RWPE2 (cell line): Measurements from ENCODE around the gene PIEZO1.
A peak's percentile ranks its signal among the peaks of the same experiment; 100 is the strongest.

Experiments used
- ATAC-seq: fragments of 200-7000 bp; cut with Tn5 transposase; 3 replicates; pipeline ENCODE4 v1.9.1; 2021; ENCODE audit warnings: low read depth
- DNase-seq: peaks from one replicate; pipeline ENCODE4 v3.0.0-alpha.2; 2020; ENCODE audit warnings: low spot score
- H3K27ac ChIP-seq: fragments of 450-650 bp; 2 replicates; pipeline ENCODE4 v1.5.1; 2017; ENCODE audit warnings: mild to moderate bottlenecking; ENCODE audit not compliant: poor library complexity, severe bottlenecking
- H3K27me3 ChIP-seq: fragments of 250-450 bp; sonication (Bioruptor Pico); 2 replicates; pipeline ENCODE4 v1.5.1; 2021; ENCODE audit warnings: mild to moderate bottlenecking, moderate library complexity; ENCODE audit not compliant: insufficient read depth, poor library complexity, severe bottlenecking
- H3K36me3 ChIP-seq: fragments of 250-450 bp; sonication (Bioruptor Pico); 2 replicates; pipeline ENCODE4 v1.5.1; 2020; ENCODE audit warnings: low read depth, mild to moderate bottlenecking, moderate library complexity
- H3K4me1 ChIP-seq: fragments of 250-450 bp; sonication (Bioruptor Pico); 2 replicates; pipeline ENCODE4 v1.5.1; 2021; ENCODE audit warnings: mild to moderate bottlenecking, moderate library complexity; ENCODE audit not compliant: insufficient read depth, poor library complexity, severe bottlenecking
- H3K4me3 ChIP-seq: fragments of 250-450 bp; sonication (Bioruptor Pico); 2 replicates; pipeline ENCODE4 v1.5.1; 2021; ENCODE audit warnings: mild to moderate bottlenecking, moderate library complexity; ENCODE audit not compliant: severe bottlenecking
- H3K9me3 ChIP-seq: fragments of 250-450 bp; sonication (Bioruptor Pico); 2 replicates; pipeline ENCODE4 v1.5.1; 2021; ENCODE audit warnings: mild to moderate bottlenecking, moderate library complexity; ENCODE audit not compliant: severe bottlenecking
- CTCF ChIP-seq: fragments of 450-650 bp; IDR thresholded peaks from one replicate; pipeline ENCODE4 v1.5.1; 2017; ENCODE audit warnings: mild to moderate bottlenecking, moderate library complexity; ENCODE audit not compliant: poor library complexity, severe bottlenecking

Gene PIEZO1

GRCh38 chr16:88815901-88816589 is 31.0 kb upstream of the PIEZO1 start:
- DNase-seq (no peak), ATAC-seq (peak; percentile 8; the same call in 1 of the 3 replicates)
- no peaks in the 10 kb centered on the region for H3K9me3 ChIP-seq
- no peaks in the 10 kb centered on the region for H3K4me1 ChIP-seq
- H3K4me3 ChIP-seq, result no peak overlapping the region
- H3K27me3 ChIP-seq, result no peaks in the 10 kb centered on the region
- no peaks in the 10 kb centered on the region for H3K36me3 ChIP-seq
- peak; percentile 85 for TF ChIP-seq CTCF
- no peak overlapping the region for H3K27ac ChIP-seq

GRCh38 chr16:88815227-88815626 is 30.2 kb upstream of the PIEZO1 start:
- peaks cover 5% of the 10 kb centered on the region for H3K36me3 ChIP-seq
- no peak overlapping the region for H3K27ac ChIP-seq
- no peaks in the 10 kb centered on the region for H3K9me3 ChIP-seq
- TF ChIP-seq CTCF, result no peak
- DNase-seq (no peak), ATAC-seq (no peak)
- H3K4me1 ChIP-seq, result peaks cover 4% of the 10 kb centered on the region
- no peaks in the 10 kb centered on the region for H3K27me3 ChIP-seq
- no peak overlapping the region for H3K4me3 ChIP-seq

- Histone ChIP-seq H3K4me1 (peaks cover 6% of the 10 kb centered on the region), H3K27ac (no peak overlapping the region), H3K4me3 (no peak overlapping the region), H3K27me3 (no peaks in the 10 kb centered on the region), H3K9me3 (no peaks in the 10 kb centered on the region), H3K36me3 (peaks cover 16% of the 10 kb centered on the region)
- DNase-seq, result no peak
- no peak for ATAC-seq
- no peak for TF ChIP-seq CTCF
These were observed 29.1 kb upstream of the PIEZO1 start for GRCh38 chr16:88814144-88814502.

GRCh38 chr16:88813269-88814143 is 28.5 kb upstream of the PIEZO1 start:
- Histone ChIP-seq H3K4me3 (no peak overlapping the region), H3K27ac (peak overlapping the region; percentile 88), H3K36me3 (peaks cover 22% of the 10 kb centered on the region), H3K4me1 (peaks cover 6% of the 10 kb centered on the region), H3K9me3 (no peaks in the 10 kb centered on the region), H3K27me3 (no peaks in the 10 kb centered on the region)
- ATAC-seq (no peak), DNase-seq (no peak)
- TF ChIP-seq CTCF, result no peak
